Mesenchymal stem cell (in vitro differentiated cells and primary cell): Measurements from ENCODE around the gene BCAS4.

Experiments
- DNase-seq: peaks from one replicate; pipeline ENCODE4 v3.0.0-alpha.2; 2013
- H2AFZ ChIP-seq: one replicate; pipeline ENCODE4 v1.6.1; 2013; ENCODE audit warnings: low read depth, mild to moderate bottlenecking, control low read depth, inconsistent platforms, low read length, moderate library complexity
- H2AK5ac ChIP-seq: 2 replicates; pipeline ENCODE4 v1.6.1; 2013; ENCODE audit warnings: low read length, moderate library complexity, mild to moderate bottlenecking, inconsistent platforms; ENCODE audit not compliant: severe bottlenecking
- H2BK120ac ChIP-seq: one replicate; pipeline ENCODE4 v1.6.1; 2013; ENCODE audit warnings: low read depth, mild to moderate bottlenecking, inconsistent platforms, low read length, moderate library complexity
- H2BK12ac ChIP-seq, 2 experiments: one replicate each; pipeline ENCODE4 v1.6.1; 2013; ENCODE audit warnings: inconsistent platforms in 2 of 2, low read length in 2 of 2, mild to moderate bottlenecking in 2 of 2, moderate library complexity in 2 of 2, control low read depth in 1 of 2
- H2BK15ac ChIP-seq: one replicate; pipeline ENCODE4 v1.6.1; 2013; ENCODE audit warnings: mild to moderate bottlenecking, low read depth, inconsistent platforms; ENCODE audit not compliant: poor library complexity, severe bottlenecking
- H2BK5ac ChIP-seq: 2 replicates; pipeline ENCODE4 v1.6.1; 2013; ENCODE audit warnings: low read depth, mild to moderate bottlenecking, low read length, control low read depth, inconsistent platforms; ENCODE audit not compliant: poor library complexity, severe bottlenecking
- H3K14ac ChIP-seq, 2 experiments: one replicate each; pipeline ENCODE4 v1.6.1; 2013; ENCODE audit warnings: inconsistent platforms in 2 of 2, low read length in 2 of 2, control low read depth in 1 of 2, mild to moderate bottlenecking in 1 of 2, moderate library complexity in 1 of 2
- H3K18ac ChIP-seq, 2 experiments: one replicate each; pipeline ENCODE4 v1.6.1; 2013; ENCODE audit warnings: inconsistent platforms in 2 of 2, low read length in 2 of 2, control low read depth in 1 of 2, low read depth in 1 of 2, mild to moderate bottlenecking in 1 of 2
- H3K23ac ChIP-seq, 2 experiments: one replicate each; pipeline ENCODE4 v1.6.1; 2013; ENCODE audit warnings: inconsistent platforms in 2 of 2, low read length in 2 of 2, mild to moderate bottlenecking in 2 of 2, moderate library complexity in 2 of 2, control low read depth in 1 of 2
- H3K27ac ChIP-seq: 2 replicates; pipeline ENCODE4 v1.5.1; 2013; ENCODE audit warnings: mild to moderate bottlenecking, moderate library complexity, low read length, control low read depth, inconsistent platforms; ENCODE audit not compliant: poor library complexity, severe bottlenecking
- H3K27me3 ChIP-seq, 2 experiments: 2 replicates each; pipeline versions ENCODE4 v1.6.1 to v1.7.0; 2013; ENCODE audit warnings: low read length in 2 of 2, mild to moderate bottlenecking in 2 of 2, moderate library complexity in 2 of 2, control low read depth in 1 of 2, inconsistent platforms in 1 of 2; ENCODE audit not compliant: control insufficient read depth in 1 of 2, insufficient read depth in 1 of 2
- H3K36me3 ChIP-seq, 2 experiments: 2 replicates each; pipeline versions ENCODE4 v1.6.1 to v1.7.0; 2013; ENCODE audit warnings: low read length in 2 of 2, control low read depth in 1 of 2, inconsistent platforms in 1 of 2, low read depth in 1 of 2, mild to moderate bottlenecking in 1 of 2; ENCODE audit not compliant: insufficient read depth in 2 of 2, control insufficient read depth in 1 of 2
- H3K4ac ChIP-seq, 2 experiments: one replicate each; pipeline ENCODE4 v1.6.1; 2013; ENCODE audit warnings: inconsistent platforms in 2 of 2, low read length in 2 of 2, mild to moderate bottlenecking in 2 of 2, moderate library complexity in 2 of 2, control low read depth in 1 of 2, low read depth in 1 of 2
- H3K4me1 ChIP-seq: 2 replicates; pipeline ENCODE4 v1.6.1; 2013; ENCODE audit warnings: low read depth, low read length, control low read depth; ENCODE audit not compliant: control insufficient read depth, insufficient read depth
- H3K4me2 ChIP-seq: 2 replicates; pipeline ENCODE4 v1.6.1; 2013; ENCODE audit warnings: low read length, mild to moderate bottlenecking, inconsistent platforms; ENCODE audit not compliant: poor library complexity, severe bottlenecking
- H3K4me3 ChIP-seq, 2 experiments: 2 replicates each; pipeline versions ENCODE4 v1.5.1 to v1.7.0; 2013; ENCODE audit warnings: low read length in 2 of 2, mild to moderate bottlenecking in 2 of 2, control low read depth in 1 of 2, low read depth in 1 of 2; ENCODE audit not compliant: insufficient read depth in 1 of 2
- H3K79me1 ChIP-seq: replicated peaks from 2 replicates; pipeline ENCODE4 v1.6.1; 2013; ENCODE audit warnings: mild to moderate bottlenecking, control low read depth, low read length, inconsistent platforms; ENCODE audit not compliant: poor library complexity, severe bottlenecking
- H3K9ac ChIP-seq: 2 replicates; pipeline ENCODE4 v1.7.0; 2013; ENCODE audit warnings: mild to moderate bottlenecking, low read length, moderate library complexity
- H3K9me3 ChIP-seq: 2 replicates; pipeline ENCODE4 v1.7.0; 2013; ENCODE audit warnings: mild to moderate bottlenecking, low read length; ENCODE audit not compliant: control insufficient read depth
- H4K8ac ChIP-seq: one replicate; pipeline ENCODE4 v1.6.1; 2013; ENCODE audit warnings: inconsistent platforms, mild to moderate bottlenecking, low read length, moderate library complexity
- H4K91ac ChIP-seq: one replicate; pipeline ENCODE4 v1.6.1; 2013; ENCODE audit warnings: mild to moderate bottlenecking, low read length, inconsistent platforms
- WGBS: methylation state at CpG from one replicate; pipeline ENCODE4 v1.1.7; 2013; ENCODE audit warnings: mixed read lengths; 5-methylcytosine and 5-hydroxymethylcytosine counted together

BCAS4 gene

DNA sequence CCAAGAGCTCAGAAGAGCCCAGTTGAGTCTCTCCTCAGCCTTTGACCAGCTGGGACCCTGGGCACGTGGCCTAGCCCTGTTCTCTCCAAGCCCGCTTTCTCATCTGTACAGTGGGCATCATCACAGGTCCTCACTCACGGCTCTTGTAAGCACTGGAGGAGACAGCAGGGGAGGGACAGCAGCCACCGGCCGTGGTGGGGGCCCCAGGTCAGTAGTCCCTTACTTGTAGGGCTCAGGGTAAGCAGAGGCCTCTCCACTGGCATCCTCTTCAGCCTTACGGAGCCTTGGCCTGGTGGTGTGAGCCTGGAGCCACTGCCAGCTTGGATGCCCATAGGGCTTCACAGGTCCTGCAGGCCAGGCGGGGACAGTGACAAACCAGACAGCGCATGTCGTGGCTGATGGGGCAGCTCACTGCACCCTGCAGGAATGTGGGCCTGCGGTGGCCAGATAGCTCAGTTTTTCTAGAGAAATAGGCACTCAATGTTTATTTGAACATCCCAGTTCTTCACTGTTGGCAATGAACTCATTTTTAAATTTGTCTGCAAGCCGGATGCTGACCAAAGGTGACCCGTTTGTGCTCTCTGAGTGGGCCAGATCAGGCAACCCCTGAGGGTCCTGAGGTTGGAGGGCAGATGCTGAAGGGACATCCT is 71.3 kb downstream of the BCAS4 start:
- H2BK5ac ChIP-seq: no peak overlapping the region
- H3K27ac ChIP-seq: no peak overlapping the region
- no peak overlapping the region for H3K4me2 ChIP-seq
- H3K36me3 ChIP-seq: no peaks in the 10 kb centered on the region
- no peak overlapping the region for H2BK12ac ChIP-seq
- H3K27me3 ChIP-seq: no peaks in the 10 kb centered on the region
- H2AFZ ChIP-seq: no peak overlapping the region
- H3K4ac ChIP-seq: no peak overlapping the region
- H2AK5ac ChIP-seq: no peak overlapping the region
- no peak overlapping the region for H3K23ac ChIP-seq
- 88% methylated on average over 12 of the region's 12 CpGs for WGBS
- peaks cover 2% of the 10 kb centered on the region for H3K79me1 ChIP-seq
- no peak for DNase-seq
- H2BK120ac ChIP-seq: no peak overlapping the region
- H3K4me1 ChIP-seq: peaks cover 18% of the 10 kb centered on the region
- H4K91ac ChIP-seq: no peak overlapping the region
- no peak overlapping the region for H3K18ac ChIP-seq
- no peak overlapping the region for H3K4me3 ChIP-seq
- no peak overlapping the region for H3K9ac ChIP-seq
- H3K14ac ChIP-seq: no peak overlapping the region
- H4K8ac ChIP-seq: no peak overlapping the region
- no peak overlapping the region for H2BK15ac ChIP-seq
- no peaks in the 10 kb centered on the region for H3K9me3 ChIP-seq

DNA sequence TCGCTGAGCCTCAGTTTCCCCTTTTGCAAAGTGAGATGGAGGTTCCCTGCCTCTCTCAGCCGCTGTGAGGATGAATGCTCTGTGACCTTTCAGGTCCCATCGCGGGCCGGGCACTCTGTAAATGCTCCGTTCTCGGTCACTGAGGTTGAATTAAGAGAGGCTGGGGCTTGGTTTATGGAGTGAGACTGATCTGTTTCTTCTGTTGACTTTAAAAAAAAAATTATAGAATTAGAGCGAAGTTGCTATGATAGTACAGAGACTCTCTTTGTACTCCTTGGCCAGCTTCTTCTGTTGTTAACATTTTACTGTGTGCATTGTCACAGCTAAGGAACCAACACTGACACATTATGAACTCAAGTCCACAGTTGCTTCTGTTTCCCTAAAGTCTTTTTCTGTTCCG is 72.0 kb downstream of the BCAS4 start:
- no peak overlapping the region for H3K4me2 ChIP-seq
- H3K27ac ChIP-seq: no peak overlapping the region
- H3K36me3 ChIP-seq: no peaks in the 10 kb centered on the region
- H4K8ac ChIP-seq: no peak overlapping the region
- H3K9ac ChIP-seq: no peak overlapping the region
- no peak overlapping the region for H3K4ac ChIP-seq
- no peak overlapping the region for H2AFZ ChIP-seq
- no peak overlapping the region for H4K91ac ChIP-seq
- H3K4me3 ChIP-seq: no peak overlapping the region
- H2BK5ac ChIP-seq: no peak overlapping the region
- no peak overlapping the region for H2BK120ac ChIP-seq
- no peak overlapping the region for H3K23ac ChIP-seq
- H2BK15ac ChIP-seq: no peak overlapping the region
- H3K14ac ChIP-seq: no peak overlapping the region
- peaks cover 2% of the 10 kb centered on the region for H3K79me1 ChIP-seq
- peaks cover 23% of the 10 kb centered on the region for H3K4me1 ChIP-seq
- H2BK12ac ChIP-seq: no peak overlapping the region
- no peak for DNase-seq
- H3K18ac ChIP-seq: no peak overlapping the region
- no peaks in the 10 kb centered on the region for H3K27me3 ChIP-seq
- WGBS: 93% methylated on average over 9 of the region's 9 CpGs
- H3K9me3 ChIP-seq: no peaks in the 10 kb centered on the region
- no peak overlapping the region for H2AK5ac ChIP-seq

DNA sequence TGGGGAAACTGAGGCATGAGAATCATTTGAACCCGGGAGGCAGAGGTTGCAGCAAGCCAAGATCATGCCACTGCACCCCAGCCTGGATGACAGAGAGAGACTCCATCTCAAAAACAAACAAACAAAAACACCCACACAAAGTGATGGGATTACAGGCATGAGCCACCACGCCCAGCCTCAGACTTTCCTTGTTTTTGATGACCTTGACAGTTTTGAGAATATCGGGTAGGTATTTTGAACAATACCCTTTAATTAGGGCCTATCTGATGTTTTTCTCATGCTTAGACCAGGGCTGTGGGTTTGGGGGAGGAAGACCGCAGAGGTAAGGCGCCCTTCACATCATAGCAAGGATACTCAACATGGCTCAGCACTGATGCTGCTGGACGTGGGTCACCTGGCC is 72.9 kb downstream of the BCAS4 start:
- Histone ChIP-seq H3K4me2 (no peak overlapping the region), H3K79me1 (peaks cover 2% of the 10 kb centered on the region), H3K36me3 (no peaks in the 10 kb centered on the region), H4K8ac (no peak overlapping the region), H2BK12ac (no peak overlapping the region), H3K27ac (no peak overlapping the region), H2AK5ac (no peak overlapping the region), H2BK120ac (no peak overlapping the region), H2BK5ac (no peak overlapping the region), H3K9me3 (no peaks in the 10 kb centered on the region), H3K9ac (no peak overlapping the region), H2AFZ (no peak overlapping the region), H3K14ac (no peak overlapping the region), H3K4me1 (peaks cover 23% of the 10 kb centered on the region), H4K91ac (no peak overlapping the region), H3K4ac (no peak overlapping the region), H2BK15ac (no peak overlapping the region), H3K27me3 (no peaks in the 10 kb centered on the region), H3K18ac (no peak overlapping the region), H3K4me3 (no peak overlapping the region), H3K23ac (no peak overlapping the region)
- DNase-seq: no peak
- WGBS: 90% methylated on average over 6 of the region's 6 CpGs

DNA sequence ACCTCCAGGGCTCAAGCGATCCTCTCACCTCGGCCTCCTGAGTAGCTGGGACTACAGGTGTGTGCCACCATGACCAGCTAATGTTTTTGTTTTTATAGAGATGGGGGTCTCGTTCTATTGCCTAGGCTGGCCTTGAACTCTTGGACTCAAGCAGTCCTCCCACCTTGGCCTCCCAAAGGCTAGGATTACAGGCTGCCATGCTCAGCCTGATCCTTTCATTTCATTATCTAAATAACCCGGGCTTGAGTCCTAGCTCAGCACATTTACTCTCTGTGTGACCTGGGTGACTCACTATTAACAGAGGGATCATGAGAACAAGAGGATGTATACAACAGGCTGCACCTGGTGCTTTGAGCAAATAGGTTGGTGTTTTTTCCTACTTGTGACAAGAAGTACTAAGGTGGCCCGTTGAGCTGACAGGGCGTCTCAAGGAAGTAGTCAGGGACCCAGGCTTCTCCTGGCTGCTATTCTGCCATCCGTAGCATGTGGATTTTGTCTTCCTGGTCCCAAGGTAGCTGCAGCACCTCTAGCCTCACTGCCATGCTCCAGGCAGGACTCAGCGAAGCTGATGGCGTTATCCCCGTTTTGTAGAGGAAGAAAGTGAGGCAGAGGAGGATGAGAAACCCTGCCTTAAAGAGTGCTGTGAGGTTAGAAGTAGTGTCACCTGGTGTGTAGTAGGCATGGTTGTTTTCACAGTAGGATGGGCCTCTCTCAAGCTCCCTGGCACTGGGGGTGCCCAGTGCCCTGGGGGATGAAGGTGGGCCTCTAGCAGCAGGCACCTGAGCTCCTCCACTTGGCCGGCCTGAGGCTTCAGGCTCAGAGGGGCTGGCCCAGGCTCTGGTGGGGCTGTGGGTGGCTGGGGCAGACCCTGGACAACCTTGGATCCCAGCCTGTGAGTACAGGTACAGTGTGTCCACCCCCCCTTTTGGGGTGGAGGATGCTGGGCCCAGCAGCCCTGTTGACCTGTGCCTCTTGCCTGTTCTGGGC is 73.9 kb downstream of the BCAS4 start:
- H3K18ac ChIP-seq: no peak overlapping the region
- H3K27ac ChIP-seq: no peak overlapping the region
- H3K9me3 ChIP-seq: no peaks in the 10 kb centered on the region
- no peak overlapping the region for H3K4me3 ChIP-seq
- no peak overlapping the region for H2BK15ac ChIP-seq
- H4K8ac ChIP-seq: no peak overlapping the region
- WGBS: 88% methylated on average over 11 of the region's 11 CpGs
- H3K36me3 ChIP-seq: peaks cover 0 to 3% of the 10 kb centered on the region in 2 experiments
- no peak overlapping the region for H3K4ac ChIP-seq
- no peak overlapping the region for H2AFZ ChIP-seq
- H3K4me2 ChIP-seq: no peak overlapping the region
- no peak overlapping the region for H3K9ac ChIP-seq
- H4K91ac ChIP-seq: no peak overlapping the region
- peak; percentile 56 for DNase-seq
- H3K27me3 ChIP-seq: no peaks in the 10 kb centered on the region
- no peak overlapping the region for H2BK12ac ChIP-seq
- H2BK5ac ChIP-seq: no peak overlapping the region
- H3K79me1 ChIP-seq: peaks cover 2% of the 10 kb centered on the region
- H2BK120ac ChIP-seq: no peak overlapping the region
- H2AK5ac ChIP-seq: peak overlapping the region; percentile 68
- no peak overlapping the region for H3K14ac ChIP-seq
- H3K23ac ChIP-seq: no peak overlapping the region
- H3K4me1 ChIP-seq: peaks cover 23% of the 10 kb centered on the region
